Measurements from ENCODE around the gene LHPP.

Gene LHPP

GRCh38 chr10:124618470-124619073 lies 156.9 kb downstream of the LHPP start:
- no peak for TF ChIP-seq ZNF274 (IDR thresholded peaks at IDR 0.05; ENCODE audit: low read depth, low read length)
- no peak for TF ChIP-seq YY1 (IDR thresholded peaks at IDR 0.05; ENCODE audit: insufficient read depth, insufficient read length)
- no peak for TF ChIP-seq SUZ12 (IDR thresholded peaks at IDR 0.05; ENCODE audit: extremely low read depth, insufficient read depth, insufficient read length)
- Histone ChIP-seq H3K4me3 (ENCODE audit: insufficient read length, low read depth) (no peak overlapping the region), H3K4me1 (ENCODE audit: insufficient read depth, insufficient read length) (peaks cover 13% of the 10 kb centered on the region), H3K36me3 (ENCODE audit: insufficient read depth, insufficient read length, low read length) (peaks cover 10% of the 10 kb centered on the region), H3K9ac (ENCODE audit: insufficient read length, low read depth) (no peak overlapping the region), H3K9me3 (ENCODE audit: insufficient read depth, low read length) (no peaks in the 10 kb centered on the region), H3K27me3 (ENCODE audit: insufficient read depth, insufficient read length) (no peaks in the 10 kb centered on the region)
- no peak for DNase-seq (ENCODE audit: low read depth, low spot score)

DNA sequence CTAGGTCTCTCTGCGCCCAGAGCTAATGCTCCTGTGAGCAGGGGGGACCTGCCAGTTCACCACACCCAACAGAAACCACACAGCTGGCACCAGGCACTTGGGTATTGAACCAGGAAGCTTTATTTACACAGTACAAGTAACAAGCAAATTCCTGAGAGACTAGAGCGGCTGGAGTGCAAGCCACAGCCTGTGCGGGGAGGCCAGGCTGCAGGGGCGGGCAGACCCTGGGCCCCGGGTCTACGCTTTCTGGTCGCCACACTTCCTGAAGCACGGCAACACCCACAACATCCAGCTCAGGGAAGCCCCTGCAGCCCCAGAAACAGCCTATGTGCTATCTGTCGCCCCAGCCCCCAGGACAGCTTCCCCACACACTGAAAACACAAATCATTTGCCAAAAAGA lies 157.6 kb downstream of the LHPP start:
- TF ChIP-seq YY1 (IDR thresholded peaks at IDR 0.05; ENCODE audit: insufficient read depth, insufficient read length) (no peak), ZNF274 (IDR thresholded peaks at IDR 0.05; ENCODE audit: low read depth, low read length) (no peak), SUZ12 (IDR thresholded peaks at IDR 0.05; ENCODE audit: extremely low read depth, insufficient read depth, insufficient read length) (no peak)
- H3K9ac ChIP-seq (ENCODE audit: insufficient read length, low read depth), result no peak overlapping the region
- H3K27me3 ChIP-seq (ENCODE audit: insufficient read depth, insufficient read length), result no peaks in the 10 kb centered on the region
- H3K4me3 ChIP-seq (ENCODE audit: insufficient read length, low read depth), result no peak overlapping the region
- H3K4me1 ChIP-seq (ENCODE audit: insufficient read depth, insufficient read length), result peaks cover 11% of the 10 kb centered on the region
- no peak for DNase-seq (ENCODE audit: low read depth, low spot score)
- no peaks in the 10 kb centered on the region for H3K9me3 ChIP-seq (ENCODE audit: insufficient read depth, low read length)
- H3K36me3 ChIP-seq (ENCODE audit: insufficient read depth, insufficient read length, low read length), result peaks cover 10% of the 10 kb centered on the region

- Histone ChIP-seq H3K4me3 (ENCODE audit: insufficient read length, low read depth) (no peak overlapping the region), H3K4me1 (ENCODE audit: insufficient read depth, insufficient read length) (peaks cover 11% of the 10 kb centered on the region), H3K9ac (ENCODE audit: insufficient read length, low read depth) (no peak overlapping the region), H3K9me3 (ENCODE audit: insufficient read depth, low read length) (no peaks in the 10 kb centered on the region), H3K36me3 (ENCODE audit: insufficient read depth, insufficient read length, low read length) (peaks cover 10% of the 10 kb centered on the region), H3K27me3 (ENCODE audit: insufficient read depth, insufficient read length) (no peaks in the 10 kb centered on the region)
- DNase-seq (ENCODE audit: low read depth, low spot score), result no peak
- TF ChIP-seq SUZ12 (IDR thresholded peaks at IDR 0.05; ENCODE audit: extremely low read depth, insufficient read depth, insufficient read length) (no peak), YY1 (IDR thresholded peaks at IDR 0.05; ENCODE audit: insufficient read depth, insufficient read length) (no peak), ZNF274 (IDR thresholded peaks at IDR 0.05; ENCODE audit: low read depth, low read length) (no peak)
These were observed 158.3 kb downstream of the LHPP start for GRCh38 chr10:124619802-124620490.

DNA sequence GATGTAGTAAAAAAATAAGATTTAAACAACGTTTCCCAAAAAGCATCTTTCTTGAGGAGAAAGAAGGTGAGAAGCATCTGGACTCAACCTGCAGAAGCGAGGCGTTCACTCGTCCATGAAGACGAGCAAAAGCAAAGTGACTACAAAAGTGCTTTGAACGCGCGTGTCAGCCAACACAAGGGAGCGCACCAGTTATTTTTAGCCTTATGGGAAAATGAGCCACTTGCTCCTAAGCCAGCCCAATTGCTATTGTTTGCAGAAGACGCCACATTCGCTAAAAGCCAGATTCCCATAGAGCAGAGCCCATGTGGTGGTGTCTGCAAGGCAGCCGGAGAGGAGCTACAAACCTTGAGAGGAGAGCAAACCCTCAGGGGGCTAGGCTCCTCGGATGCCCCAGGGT lies 160.0 kb downstream of the LHPP start:
- H3K27me3 ChIP-seq (ENCODE audit: insufficient read depth, insufficient read length), result no peaks in the 10 kb centered on the region
- no peak overlapping the region for H3K4me3 ChIP-seq (ENCODE audit: insufficient read length, low read depth)
- DNase-seq (ENCODE audit: low read depth, low spot score), result no peak
- no peak overlapping the region for H3K9ac ChIP-seq (ENCODE audit: insufficient read length, low read depth)
- H3K9me3 ChIP-seq (ENCODE audit: insufficient read depth, low read length), result no peaks in the 10 kb centered on the region
- TF ChIP-seq SUZ12 (IDR thresholded peaks at IDR 0.05; ENCODE audit: extremely low read depth, insufficient read depth, insufficient read length) (no peak), ZNF274 (IDR thresholded peaks at IDR 0.05; ENCODE audit: low read depth, low read length) (no peak), YY1 (IDR thresholded peaks at IDR 0.05; ENCODE audit: insufficient read depth, insufficient read length) (no peak)
- H3K36me3 ChIP-seq (ENCODE audit: insufficient read depth, insufficient read length, low read length), result peaks cover 10% of the 10 kb centered on the region
- peaks cover 13% of the 10 kb centered on the region for H3K4me1 ChIP-seq (ENCODE audit: insufficient read depth, insufficient read length)

DNA sequence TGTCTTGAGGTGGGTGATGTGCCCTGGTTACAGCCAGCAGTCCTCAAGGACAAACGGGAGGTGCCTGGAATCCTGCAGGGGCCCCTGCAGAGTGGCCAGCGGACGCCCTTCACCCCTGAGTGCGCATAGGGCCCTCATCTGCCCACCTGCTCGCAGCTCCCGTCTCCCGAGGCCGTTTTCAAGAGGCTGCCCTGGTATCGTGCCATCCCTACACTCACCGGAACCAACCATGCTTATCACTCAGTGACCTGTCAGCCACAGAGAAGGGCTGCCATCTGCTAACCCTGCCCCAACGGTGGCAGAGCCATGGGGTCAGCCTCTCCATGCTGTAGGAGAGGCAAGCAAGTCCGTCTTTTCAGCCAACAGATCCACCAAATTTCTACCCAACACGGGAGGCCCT lies 160.5 kb downstream of the LHPP start:
- Histone ChIP-seq H3K9ac (ENCODE audit: insufficient read length, low read depth) (no peak overlapping the region), H3K27me3 (ENCODE audit: insufficient read depth, insufficient read length) (no peaks in the 10 kb centered on the region), H3K4me3 (ENCODE audit: insufficient read length, low read depth) (no peak overlapping the region), H3K9me3 (ENCODE audit: insufficient read depth, low read length) (no peaks in the 10 kb centered on the region), H3K4me1 (ENCODE audit: insufficient read depth, insufficient read length) (peaks cover 17% of the 10 kb centered on the region), H3K36me3 (ENCODE audit: insufficient read depth, insufficient read length, low read length) (peaks cover 8% of the 10 kb centered on the region)
- DNase-seq (ENCODE audit: low read depth, low spot score), result no peak
- TF ChIP-seq YY1 (IDR thresholded peaks at IDR 0.05; ENCODE audit: insufficient read depth, insufficient read length) (no peak), SUZ12 (IDR thresholded peaks at IDR 0.05; ENCODE audit: extremely low read depth, insufficient read depth, insufficient read length) (no peak), ZNF274 (IDR thresholded peaks at IDR 0.05; ENCODE audit: low read depth, low read length) (no peak)

GRCh38 chr10:124622866-124623536 lies 161.4 kb downstream of the LHPP start:
- Histone ChIP-seq H3K9me3 (ENCODE audit: insufficient read depth, low read length) (no peaks in the 10 kb centered on the region), H3K4me3 (ENCODE audit: insufficient read length, low read depth) (no peak overlapping the region), H3K36me3 (ENCODE audit: insufficient read depth, insufficient read length, low read length) (peaks cover 6% of the 10 kb centered on the region), H3K4me1 (ENCODE audit: insufficient read depth, insufficient read length) (peaks cover 25% of the 10 kb centered on the region), H3K27me3 (ENCODE audit: insufficient read depth, insufficient read length) (no peaks in the 10 kb centered on the region), H3K9ac (ENCODE audit: insufficient read length, low read depth) (no peak overlapping the region)
- DNase-seq (ENCODE audit: low read depth, low spot score), result no peak
- TF ChIP-seq YY1 (IDR thresholded peaks at IDR 0.05; ENCODE audit: insufficient read depth, insufficient read length), result no peak

DNA sequence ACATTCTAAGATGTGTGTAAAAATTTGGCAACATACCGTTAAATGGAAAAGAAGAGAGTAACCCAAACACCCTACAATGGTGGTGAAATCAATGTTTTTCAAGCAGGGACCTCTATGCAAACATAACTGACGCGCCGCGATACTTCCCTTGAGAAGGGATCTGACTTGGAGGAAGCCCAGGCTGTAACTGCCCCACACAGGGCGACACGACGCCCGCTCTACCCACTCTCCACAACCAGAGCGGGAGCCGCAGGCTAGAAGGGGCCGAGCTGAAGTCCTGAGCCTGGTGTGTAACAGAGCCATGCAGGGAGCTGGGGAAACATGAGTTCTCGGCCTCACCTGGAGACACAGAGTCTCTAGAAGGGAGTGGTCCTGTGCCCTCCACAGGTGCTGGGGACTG lies 162.4 kb downstream of the LHPP start:
- peaks cover 23% of the 10 kb centered on the region for H3K4me1 ChIP-seq (ENCODE audit: insufficient read depth, insufficient read length)

More for the DNA sequence above, 162.4 kb downstream of the LHPP start:
- no peaks in the 10 kb centered on the region for H3K9me3 ChIP-seq (ENCODE audit: insufficient read depth, low read length)
- no peak overlapping the region for H3K9ac ChIP-seq (ENCODE audit: insufficient read length, low read depth)
- peaks cover 6% of the 10 kb centered on the region for H3K36me3 ChIP-seq (ENCODE audit: insufficient read depth, insufficient read length, low read length)
- TF ChIP-seq ZNF274 (IDR thresholded peaks at IDR 0.05; ENCODE audit: low read depth, low read length) (no peak), YY1 (IDR thresholded peaks at IDR 0.05; ENCODE audit: insufficient read depth, insufficient read length) (no peak), SUZ12 (IDR thresholded peaks at IDR 0.05; ENCODE audit: extremely low read depth, insufficient read depth, insufficient read length) (no peak)
- no peak for DNase-seq (ENCODE audit: low read depth, low spot score)
- H3K27me3 ChIP-seq (ENCODE audit: insufficient read depth, insufficient read length), result no peaks in the 10 kb centered on the region
- H3K4me3 ChIP-seq (ENCODE audit: insufficient read length, low read depth), result no peak overlapping the region
